NCI-H82 treated with DMSO at 0.1 percent for 48 hours (cell line): ENCODE results near the gene SCN1B.
"Not testable (repeated sequence)": the region's sequence is repeated elsewhere in the genome, so short reads cannot be mapped to it uniquely, and the experiment has no call there.

Experiments
- DNase-seq: peaks from one replicate; lab custom pipeline; 2025; ENCODE audit not compliant: unreplicated experiment; lab: John Stamatoyannopoulos, UW

SCN1B gene

GRCh38 chr19:35015954-35016351, 14.3 kb upstream of the SCN1B start:
- no peak for DNase-seq

- no peak for DNase-seq
Observed at GRCh38 chr19:35017507-35017906, 12.8 kb upstream of the SCN1B start.

GRCh38 chr19:35018379-35018778, 11.9 kb upstream of the SCN1B start:
- DNase-seq, result no peak

DNA sequence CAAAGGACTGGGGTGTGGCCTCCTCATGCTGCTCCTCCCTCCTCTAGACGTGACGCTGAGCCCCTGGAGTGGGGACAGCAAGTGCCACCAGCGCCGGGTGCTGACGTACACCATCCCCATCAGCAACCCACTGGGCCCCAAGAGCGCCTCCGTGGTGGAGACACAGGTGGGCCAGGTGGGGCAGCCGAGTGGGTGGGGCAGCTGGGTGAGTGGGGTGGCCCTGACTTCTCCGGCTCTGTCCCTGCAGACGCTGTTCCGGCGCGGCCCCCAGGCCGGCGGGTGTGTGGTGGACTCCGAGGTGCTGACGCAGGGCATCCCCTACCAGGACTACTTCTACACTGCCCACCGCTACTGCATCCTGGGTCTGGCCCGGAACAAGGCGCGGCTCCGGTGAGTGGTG, 11.1 kb upstream of the SCN1B start:
- DNase-seq, result no peak

- DNase-seq, result no peak
Observed at GRCh38 chr19:35021016-35021415, 9.3 kb upstream of the SCN1B start.

- DNase-seq, result no peak
Observed at GRCh38 chr19:35021596-35021995, 8.7 kb upstream of the SCN1B start.

DNA sequence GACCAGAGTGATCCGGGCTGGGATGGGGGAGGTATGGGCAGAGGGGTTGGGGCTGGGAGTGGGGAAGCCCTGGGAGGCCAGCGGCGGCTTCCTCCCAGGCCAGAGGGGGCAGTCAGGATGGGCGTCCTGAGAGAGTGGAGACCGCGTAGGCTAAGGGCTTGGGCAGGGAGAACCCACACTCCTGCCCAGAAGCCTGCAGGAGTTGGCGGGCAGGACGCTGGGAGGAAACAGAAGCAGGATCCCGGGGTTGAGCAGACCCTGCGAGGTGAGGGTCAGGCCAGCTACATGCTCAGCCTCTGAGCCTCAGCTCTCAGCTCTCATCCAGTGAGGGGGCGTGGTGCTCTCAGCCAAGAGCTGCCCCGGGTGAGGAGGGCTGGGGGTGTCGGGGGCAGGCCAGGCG, 7.8 kb upstream of the SCN1B start:
- DNase-seq, result no peak

GRCh38 chr19:35023428-35023827, 6.8 kb upstream of the SCN1B start:
- DNase-seq, result no peak

- no peak for DNase-seq
Observed at GRCh38 chr19:35024095-35024494, 6.2 kb upstream of the SCN1B start.

DNA sequence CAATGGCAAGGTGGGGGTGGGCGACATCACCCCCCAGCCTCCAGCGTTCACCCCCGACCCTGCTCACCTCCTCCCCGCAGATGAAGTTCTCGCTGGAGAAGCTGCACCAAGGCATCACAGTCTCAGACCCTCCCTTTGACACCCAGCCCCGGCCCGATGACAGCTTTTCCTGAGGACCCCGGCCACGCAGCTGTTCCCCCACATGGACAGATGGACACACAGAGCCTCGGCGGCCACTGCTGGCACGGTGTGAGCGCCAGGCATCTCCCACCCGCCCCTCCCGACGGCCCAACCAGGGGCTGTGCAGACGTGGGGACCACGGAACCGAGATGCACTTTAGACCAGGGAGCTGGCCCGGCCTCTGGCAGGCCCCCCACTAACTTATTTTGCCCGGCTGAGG, 4.3 kb upstream of the SCN1B start:
- no peak for DNase-seq

GRCh38 chr19:35026418-35026817, 3.9 kb upstream of the SCN1B start:
- DNase-seq, result no peak

- no peak for DNase-seq
Observed at GRCh38 chr19:35027009-35027408, 3.3 kb upstream of the SCN1B start.

GRCh38 chr19:35027851-35028599, 2.2 kb upstream of the SCN1B start:
- DNase-seq, result no peak

DNA sequence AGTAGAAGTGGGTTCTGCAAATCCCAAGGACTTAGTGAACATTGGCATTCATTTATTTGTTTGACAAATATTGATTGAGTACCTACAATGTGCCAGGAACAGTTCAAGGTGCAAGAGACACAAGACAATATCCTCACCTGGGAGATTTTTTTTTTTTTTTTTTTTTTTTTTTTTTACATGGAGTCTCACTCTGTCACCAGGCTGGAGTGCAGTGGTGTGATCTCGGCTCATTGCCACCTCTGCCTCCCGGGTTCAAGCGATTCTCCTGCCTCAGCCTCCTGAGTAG, 1.7 kb upstream of the SCN1B start:
- not testable (repeated sequence) for DNase-seq

GRCh38 chr19:35029275-35029736, 964 bp upstream of the SCN1B start:
- not testable (repeated sequence) for DNase-seq

DNA sequence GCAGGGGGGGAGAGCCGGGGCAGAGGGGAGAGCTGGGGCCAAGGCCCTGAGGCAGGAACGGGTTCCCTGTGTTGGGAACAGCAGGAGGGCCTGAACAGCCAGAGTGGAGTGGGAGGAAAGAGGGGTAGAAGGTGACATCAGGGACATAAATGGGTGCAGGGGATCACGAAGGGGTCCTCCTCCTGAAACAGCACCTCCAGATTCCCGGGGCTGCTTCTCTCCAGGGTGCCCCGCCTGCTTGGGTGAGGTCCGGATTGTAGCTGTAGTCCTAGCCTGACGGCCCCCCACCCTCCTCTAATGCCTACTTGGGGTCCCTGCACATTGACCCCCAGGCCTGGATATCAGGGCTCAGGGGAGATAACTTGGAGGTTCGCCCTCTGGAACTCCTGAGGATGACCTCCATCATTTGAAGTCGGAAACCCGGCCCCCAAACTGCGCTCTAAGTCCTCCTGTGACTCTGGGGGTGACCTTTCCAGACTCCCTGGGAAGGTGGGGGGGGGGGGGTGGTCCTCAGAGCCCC, 473 bp upstream of the SCN1B start:
- DNase-seq, result no peak

DNA sequence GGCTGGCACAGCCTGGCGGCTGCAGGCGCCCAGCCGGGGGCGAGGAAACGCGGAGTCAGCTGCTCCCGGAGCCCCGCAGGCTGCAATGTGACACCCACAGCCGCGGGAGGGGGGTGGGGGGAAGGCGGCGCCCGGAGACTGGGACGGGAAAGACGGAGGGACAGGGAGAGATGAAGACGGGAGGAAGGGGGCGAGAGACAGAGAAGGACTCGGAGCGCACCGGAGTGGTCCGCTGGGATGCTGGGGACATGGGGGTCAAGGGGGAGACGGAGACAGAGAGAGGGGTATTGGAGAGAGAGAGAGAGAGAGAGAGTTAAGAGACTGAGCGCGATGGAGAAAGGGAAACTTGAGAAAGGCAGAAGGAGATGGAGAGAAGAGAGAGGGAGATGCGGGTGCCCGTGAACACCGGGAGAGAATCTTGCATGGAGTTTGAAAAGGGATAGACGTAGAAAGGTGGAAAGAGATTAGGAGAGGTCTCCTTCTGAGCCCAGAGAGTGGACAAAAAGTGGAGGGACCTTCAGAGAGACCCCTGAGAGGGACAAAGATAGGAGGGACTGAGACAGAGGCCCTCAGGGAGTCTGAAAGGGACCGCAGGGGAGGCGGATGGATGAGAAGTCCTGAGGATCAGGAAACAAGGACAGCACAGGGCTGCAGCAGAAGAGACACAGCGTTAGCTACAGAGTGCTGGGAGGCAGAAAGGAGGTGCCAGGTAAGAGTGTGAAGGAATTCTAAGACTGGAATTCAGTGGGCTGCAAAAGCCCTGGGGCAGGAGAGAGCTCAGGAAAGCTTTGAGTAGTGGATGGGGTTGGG, 1.0 kb downstream of the SCN1B start:
- DNase-seq, result no peak

GRCh38 chr19:35032356-35032865, 2.1 kb downstream of the SCN1B start:
- no peak for DNase-seq

GRCh38 chr19:35033067-35034004, 3.1 kb downstream of the SCN1B start:
- peak; percentile 52 for DNase-seq

DNA sequence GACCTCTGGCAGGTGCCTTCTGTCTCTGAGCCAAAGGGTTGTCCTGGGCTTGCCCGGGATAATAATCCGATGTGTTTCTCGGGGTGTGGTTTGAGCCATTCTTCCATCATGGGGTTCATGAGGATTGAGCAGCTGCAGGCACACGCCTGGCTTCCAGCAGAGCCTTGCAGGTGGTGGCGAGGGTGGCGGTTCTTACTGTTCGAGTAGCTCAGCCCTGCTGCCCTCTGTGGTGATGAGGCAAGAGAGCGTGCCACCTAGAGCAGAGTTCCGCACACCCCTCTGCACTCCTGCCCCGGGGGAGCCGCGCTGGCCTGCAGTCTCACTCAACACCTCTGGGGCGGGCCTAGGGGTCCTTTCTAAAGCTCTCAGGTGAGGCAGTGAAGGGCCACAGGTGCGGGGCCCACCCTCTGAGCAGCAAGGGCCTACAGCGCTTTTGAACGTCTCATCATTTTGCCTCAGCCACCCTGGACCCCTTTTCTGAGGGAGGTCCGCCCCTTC, 3.8 kb downstream of the SCN1B start:
- no peak for DNase-seq
